Activated CD8-positive, alpha-beta memory T cell treated with anti-CD3 and anti-CD28 coated beads for 24 hours (primary cell): ENCODE measurements around the gene MCRS1.

ENCODE experiments used
- DNase-seq: peaks from one replicate; pipeline ENCODE4 v3.0.0-alpha.2; 2020

The MCRS1 gene

GRCh38 chr12:49580572-49581535, 12.9 kb upstream of the MCRS1 start:
- DNase-seq = peak; percentile 78

GRCh38 chr12:49578471-49579112, 10.7 kb upstream of the MCRS1 start:
- DNase-seq = no peak

DNA sequence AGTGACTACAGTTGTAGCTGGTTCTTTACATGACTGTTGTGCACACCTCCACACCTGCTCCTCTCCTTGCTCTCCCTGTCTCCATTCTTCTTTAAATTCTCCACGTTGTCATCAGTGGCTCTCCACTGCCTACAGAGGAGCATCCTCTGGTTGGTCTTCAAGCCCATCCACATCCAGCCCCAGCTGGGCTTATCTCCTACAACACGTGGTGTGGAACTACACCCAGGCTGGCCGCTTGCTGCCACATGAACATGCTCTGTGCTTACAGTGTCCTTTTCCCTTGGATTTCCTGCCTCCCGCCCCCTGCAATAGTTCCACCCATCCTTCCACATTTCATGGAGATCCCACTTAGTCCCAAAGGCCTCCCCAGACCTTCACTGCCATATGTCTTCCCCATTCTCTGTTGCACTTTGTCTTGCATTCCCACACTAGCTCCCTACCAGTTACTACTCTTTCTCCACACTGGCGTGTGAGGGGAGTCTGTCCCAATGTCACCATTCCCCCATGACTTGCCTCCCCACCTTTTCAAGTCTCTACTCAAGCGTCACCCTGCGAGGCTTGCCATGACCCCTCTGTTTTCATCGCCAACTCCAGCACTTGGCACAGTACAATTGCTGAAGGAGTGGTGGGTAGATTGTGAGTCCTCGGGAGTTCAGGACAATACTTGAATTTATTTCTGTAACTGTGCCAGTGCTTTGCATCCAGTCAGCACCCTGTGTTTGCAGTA, 9.8 kb upstream of the MCRS1 start:
- DNase-seq = no peak

- DNase-seq = no peak
Measured at GRCh38 chr12:49568442-49569162, 660 bp upstream of the MCRS1 start.

DNA sequence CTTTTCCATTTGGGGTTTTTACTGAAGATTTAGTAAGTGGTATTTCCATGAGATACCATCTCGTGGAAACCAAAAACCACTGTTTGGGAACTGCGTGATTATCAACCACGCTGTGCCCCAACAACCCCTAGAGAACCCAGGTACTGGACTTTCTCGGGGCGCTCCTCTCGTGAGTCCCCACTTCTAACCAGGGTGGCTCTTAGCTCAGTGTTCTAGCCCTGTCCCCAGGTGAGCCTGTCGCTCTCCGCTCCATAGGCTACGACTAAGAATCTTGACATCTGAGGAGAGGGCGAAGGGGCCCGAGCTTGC, 686 bp downstream of the MCRS1 start:
- no peak for DNase-seq

- DNase-seq = no peak
Measured at GRCh38 chr12:49566361-49566760, 1.6 kb downstream of the MCRS1 start.

GRCh38 chr12:49565406-49566265, 2.3 kb downstream of the MCRS1 start:
- no peak for DNase-seq

- DNase-seq = no peak
Measured at GRCh38 chr12:49564686-49565405, 3.1 kb downstream of the MCRS1 start.

DNA sequence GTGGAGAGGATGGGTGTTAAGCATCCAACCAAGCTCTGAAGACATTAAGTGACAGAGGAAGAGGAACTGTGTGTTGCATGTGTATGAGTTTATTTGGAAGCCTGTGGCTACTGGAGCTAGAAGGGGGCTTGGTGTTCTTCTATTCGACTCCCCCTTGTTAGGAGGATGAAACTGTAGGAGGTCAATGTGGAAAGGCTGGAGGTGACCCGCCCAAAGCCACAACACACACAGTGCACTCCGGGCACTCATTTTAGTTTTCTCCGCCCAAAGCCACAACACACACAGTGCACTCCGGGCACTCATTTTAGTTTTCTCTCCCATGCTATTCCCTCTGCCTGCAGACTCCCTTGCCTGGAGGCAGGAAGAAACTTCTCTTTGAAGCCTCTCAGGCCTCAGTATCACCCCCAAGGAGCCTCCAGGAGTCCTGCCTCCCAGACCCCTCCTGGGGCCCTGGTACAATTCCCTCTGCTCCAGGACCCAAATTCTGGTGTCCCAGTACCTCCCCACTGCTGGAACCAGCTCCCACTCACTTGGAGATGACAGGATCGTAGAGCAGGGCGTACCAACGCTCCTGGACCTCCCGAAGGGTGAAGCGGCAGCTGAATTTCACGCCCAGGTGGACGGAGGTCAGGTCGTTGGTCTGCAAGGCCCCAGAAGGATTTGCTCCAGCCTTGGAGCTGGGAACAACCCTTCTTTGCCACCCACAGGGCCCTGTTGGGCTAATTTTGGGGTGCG, 3.8 kb downstream of the MCRS1 start:
- no peak for DNase-seq

- DNase-seq = no peak
Measured at GRCh38 chr12:49562831-49563230, 5.1 kb downstream of the MCRS1 start.

- DNase-seq = no peak
Measured at GRCh38 chr12:49562233-49562632, 5.7 kb downstream of the MCRS1 start.

- no peak for DNase-seq
Measured at GRCh38 chr12:49560695-49561094, 7.2 kb downstream of the MCRS1 start.

GRCh38 chr12:49559011-49559675, 8.8 kb downstream of the MCRS1 start:
- no peak for DNase-seq

GRCh38 chr12:49558526-49558925, 9.4 kb downstream of the MCRS1 start:
- no peak for DNase-seq

DNA sequence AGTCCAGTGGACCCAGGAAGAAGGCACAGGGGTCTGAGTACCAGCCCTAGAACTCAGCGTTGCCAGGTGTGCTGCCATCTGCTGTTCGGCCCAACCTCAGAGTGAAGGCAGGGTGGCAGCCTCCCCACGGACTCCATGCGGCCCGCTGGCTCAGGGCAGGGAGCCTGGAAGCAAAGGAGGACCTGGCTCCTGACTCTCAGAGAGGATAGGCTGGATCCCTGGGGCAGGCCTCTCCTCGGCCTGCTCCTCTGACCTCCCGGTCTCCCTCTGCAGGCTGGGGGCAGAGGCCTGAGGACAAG, 10.1 kb downstream of the MCRS1 start:
- DNase-seq = no peak

- DNase-seq = no peak
Measured at GRCh38 chr12:49557187-49557916, 10.6 kb downstream of the MCRS1 start.

- DNase-seq = no peak
Measured at GRCh38 chr12:49556391-49557186, 11.4 kb downstream of the MCRS1 start.

DNA sequence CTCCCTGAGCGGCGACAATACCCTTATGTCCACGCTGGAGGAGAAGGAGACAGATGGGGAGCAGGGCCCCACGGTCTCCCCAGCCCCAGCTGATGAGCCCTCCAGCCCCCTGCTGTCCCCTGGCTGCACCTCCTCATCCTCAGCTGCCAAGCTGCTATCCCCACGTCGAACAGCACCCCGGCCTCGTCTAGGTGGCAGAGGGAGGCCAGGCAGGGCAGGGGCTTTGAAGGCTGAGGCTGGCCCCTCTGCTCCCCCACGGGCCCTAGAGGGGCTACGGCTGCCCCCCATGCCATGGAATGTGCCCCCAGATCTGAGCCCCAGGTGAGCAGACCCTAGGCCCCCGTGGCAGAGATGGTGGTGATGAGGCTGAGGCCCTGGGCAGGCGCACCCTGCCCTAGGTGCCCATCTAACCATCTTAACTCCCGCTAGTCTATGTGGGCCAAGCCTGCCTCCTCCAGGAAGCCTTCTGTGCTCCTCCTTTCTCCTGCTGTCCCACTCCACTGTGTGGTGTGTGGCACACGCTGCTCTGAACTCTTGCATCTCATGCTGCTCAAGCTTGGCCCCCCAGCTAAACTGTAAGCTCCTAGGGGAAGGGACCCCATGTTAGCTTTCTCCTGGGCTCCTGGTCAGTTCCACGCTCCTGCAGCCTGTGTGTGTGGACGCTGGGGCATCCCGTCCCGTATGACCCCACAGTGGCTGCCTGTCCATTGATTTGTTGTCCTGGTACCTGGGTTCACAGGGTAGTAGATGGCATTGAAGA, 12.1 kb downstream of the MCRS1 start:
- DNase-seq = no peak
